EH (cell line): ENCODE results near the gene EGFL8.

ENCODE experiments used
- DNase-seq: peaks from one replicate; pipeline ENCODE4 v3.0.0-alpha.2; 2015; ENCODE audit warnings: low read depth

EGFL8 gene

DNA sequence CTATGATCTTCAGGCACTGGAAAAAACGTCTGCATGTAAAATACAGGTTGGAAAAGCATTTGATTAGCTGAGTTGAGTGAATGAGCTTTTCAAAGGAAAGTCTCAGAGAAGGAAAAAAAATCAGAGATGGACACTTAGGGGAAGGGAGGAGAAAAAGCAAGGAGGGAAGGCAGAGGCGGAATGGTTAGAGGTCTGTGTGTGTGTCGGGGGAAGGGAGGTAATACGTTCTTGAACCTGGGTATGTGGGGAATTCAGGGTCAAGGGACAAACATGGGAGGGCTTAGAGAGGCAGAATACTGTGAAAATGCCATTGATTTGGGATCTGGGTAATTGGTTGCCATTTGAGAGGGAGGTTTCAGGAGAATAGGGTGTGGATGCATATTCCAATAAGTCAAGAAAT, 17.7 kb upstream of the EGFL8 start:
- no peak for DNase-seq

DNA sequence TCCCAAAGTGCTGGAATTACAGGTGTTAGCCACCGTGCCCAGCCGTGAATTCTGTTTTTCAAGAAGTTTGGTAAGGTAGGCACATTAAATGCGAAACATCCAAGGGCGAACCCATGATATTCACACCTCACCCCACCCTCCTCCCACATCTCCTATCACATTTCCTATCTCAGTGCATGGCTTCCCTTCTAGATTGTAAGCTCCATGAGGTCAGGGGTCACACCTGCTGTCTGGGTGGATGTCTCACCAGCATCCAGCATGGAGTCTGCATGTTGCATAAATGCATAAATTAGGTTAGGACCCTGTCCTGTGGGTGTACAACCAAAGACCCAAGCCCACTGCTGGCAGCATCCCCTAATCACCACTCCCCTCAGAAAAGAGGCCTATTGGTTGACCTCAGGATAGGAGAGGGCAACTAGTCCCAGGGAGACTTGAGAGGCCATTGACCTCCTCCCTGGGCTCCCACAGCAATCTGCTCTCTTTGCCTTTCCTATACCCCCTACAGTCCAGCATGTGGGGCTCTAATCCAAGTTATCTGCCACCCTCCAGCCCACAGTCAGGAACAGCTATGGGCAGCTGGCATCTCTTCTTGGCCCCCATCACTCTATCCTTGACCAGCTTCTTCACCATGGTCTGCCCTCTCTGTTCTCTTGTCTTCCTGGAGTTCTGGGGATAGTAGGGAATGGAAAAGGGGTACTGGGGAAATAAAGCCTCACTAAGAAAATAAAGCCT, 16.8 kb upstream of the EGFL8 start:
- DNase-seq = no peak

DNA sequence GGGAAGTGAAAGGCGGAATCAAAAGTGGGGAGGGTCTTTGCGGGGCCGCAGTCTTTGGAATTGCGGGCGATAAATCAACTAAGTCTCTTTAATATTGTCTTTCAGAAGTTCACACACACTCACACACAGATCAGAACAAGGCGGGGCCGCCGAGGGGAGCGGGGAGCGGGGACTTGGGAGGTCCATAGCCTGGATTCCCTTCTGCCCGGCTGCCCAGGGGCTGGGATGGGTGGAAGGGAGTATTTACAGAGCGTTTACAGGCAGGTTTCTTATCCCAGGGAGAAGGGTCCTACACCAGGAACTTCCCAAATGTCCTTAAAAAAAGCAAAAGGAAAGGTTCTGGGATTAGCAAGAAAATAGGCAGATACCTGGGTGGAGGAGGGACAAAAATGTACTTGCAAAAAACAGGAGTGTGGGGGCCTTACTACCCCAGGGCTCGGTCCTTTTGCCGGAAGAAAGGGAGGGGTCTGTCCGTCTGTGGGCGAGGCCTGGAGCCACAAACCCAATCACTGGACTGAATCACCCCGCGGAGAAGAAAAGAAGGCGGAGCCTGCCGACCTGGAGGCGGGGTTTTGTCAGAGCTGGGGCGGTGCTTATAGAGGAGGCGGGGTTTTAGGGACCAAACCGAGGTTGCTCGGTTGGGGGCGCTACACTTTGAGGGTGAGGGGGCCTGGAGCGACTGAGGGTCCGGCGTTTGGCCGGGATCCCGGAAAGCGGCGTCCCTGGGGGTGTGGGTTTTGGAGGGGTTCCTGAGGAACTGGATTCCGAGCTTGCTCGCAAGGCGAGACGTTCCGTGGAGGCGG, 15.9 kb upstream of the EGFL8 start:
- DNase-seq = no peak

DNA sequence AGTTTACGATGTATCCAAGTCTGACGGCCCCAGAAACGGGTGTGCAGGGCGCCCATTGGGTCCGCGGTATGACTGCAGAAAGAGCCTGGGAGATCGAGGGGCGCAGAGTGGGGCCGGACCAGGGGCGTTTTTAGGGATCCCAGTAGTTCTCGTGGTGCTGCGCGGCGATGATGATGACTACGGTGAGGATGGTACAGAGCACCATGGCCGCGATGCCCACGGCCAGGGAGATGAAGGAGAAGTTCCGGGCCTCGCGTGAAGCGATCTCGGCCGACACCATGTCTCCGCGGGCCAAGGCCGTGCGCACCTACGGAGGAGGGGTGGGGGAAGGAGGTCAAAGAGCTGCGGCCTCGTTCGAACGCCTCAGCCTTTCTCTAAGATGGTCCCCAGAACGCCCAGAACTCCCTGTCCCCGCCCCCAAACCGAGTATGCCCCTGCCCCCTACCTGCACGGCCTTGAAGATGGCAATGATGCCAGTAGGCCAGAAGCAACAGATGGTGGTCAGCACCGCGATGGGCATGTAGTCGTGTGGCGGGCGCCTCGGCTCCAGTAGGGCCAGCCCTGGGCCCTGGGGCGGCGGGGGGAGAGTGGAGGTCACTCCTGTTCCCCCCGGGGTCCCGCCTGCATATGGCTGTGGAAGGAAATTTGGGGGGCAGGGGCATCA, 15.2 kb upstream of the EGFL8 start:
- DNase-seq = no peak

DNA sequence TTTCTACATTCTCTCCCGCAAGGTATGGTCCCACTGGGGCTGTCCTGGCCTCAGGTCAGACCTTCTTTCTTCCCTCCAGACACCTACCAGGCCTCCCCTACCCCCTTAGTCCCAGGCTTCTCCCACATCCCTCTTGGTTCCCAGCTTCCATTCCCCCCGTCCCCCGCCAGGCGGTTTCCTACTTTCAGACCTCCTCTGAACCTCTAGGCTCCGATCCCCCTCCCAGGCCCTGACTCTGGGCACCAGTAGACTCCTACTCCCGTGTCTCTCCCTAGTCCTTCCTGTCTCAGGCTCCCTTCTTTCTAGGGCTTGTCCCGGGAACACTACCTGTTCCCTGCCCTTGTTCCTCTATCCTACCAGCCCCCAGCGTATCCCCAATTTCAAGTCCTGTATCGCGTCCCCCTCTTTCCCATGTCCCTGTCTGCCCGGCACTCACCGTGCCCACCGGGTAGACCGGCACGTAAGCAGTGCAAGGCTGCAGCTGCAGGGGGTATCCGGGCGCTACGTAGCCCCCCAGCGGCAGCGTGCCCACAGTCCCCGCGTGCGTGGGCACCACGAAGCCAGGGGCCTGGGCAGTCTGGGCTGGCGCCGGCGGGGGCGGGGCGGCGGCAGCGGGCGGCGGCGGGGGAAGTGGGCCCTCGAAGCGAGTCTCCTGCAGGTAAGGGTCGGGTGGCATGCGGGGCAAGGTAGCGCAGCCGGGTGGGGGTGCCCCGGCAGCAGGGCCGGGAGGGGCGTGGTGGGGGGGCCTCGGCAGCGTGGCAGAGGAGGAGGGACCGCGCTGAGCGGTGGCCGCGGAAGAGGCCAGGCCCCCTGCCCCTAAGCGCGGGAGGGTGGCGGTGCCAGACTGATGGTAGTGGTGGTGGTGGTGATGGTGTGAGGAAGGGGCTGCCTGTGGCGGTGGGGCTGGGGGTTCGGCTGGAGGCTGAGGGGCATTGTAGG, 14.2 kb upstream of the EGFL8 start:
- DNase-seq = no peak

DNA sequence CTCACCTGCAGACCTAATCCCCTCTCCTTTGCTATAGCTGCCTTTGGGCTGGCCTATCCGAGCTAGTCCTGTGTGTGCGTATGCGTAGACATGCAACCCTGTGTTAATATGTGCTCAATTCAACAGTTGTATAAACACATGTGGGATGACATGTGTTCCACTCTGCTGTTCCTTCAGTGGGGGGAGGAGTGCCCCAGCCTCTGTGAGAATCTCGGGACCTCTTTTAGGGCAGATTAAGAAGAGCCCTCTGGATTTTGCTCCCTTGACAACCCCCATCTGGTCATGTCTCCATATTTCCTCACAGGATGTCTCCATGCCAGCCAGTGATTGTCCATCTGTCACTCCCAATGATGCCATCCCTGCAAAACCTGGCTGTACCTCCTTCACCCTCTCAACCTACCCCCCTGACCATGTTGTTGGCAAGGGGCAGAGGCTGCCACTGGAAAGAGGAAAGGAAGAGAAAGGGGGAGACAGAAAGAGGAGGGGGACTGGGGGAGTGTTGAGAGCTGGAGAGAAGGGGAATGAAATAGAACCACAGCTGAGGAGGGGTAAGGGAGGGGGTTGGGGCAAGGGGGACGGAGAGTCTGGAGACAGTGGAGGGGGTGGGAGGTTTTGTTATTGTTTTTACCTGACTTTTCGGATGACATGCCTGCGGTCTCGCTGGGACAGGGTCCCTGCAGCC, 13.1 kb upstream of the EGFL8 start:
- no peak for DNase-seq

DNA sequence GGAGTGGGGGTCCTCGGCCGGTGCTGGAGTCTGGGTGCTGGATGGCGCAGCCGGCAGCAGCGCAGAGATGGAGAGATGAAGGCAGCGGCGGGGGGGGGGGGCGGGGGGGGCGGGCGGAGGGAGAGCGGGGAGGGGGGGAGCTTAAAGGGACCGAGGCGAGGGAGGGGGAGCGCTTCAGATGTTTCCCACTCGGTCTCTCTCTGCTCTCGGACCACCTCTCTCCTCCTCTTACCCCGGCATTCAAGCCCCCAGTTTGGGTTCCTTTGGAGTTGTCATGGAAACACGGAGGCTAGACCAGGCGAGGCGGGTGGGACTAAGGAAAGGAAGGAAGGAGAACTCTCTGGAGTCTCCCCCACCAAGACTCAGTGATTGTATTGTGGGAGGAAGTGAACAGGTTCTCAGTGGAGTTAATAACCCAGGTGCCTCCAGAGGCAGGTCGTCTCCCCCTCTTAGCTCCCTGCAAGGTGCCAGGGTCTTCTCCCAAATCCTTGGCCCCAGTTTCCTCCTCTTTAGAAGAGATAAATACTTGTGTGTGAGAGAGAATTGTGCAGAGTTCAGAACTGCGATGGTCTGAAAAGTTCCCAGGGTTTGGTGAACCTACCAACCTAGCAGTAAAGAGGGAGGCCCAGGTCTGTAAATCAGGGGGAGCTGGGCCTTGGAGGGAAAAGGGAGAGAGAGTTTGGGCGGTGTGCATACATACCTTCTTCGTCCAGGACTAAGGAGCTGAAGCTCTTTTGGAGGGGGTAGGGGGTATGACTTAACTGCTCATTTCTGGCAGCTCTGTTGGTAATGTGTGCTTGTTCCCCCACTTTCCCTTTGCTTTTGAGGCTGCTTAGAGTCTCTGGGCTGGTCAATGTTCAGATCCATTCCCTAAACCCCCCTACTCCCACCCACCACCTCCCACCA, 12.3 kb upstream of the EGFL8 start, which contains the start of gene PRRT1:
Gene PRRT1, minus strand, starts transcription at position 77 of the 906 bp plus-strand sequence. CDS start 112 bp downstream, outside the sequence.
- peak; percentile 34 for DNase-seq

GRCh38 chr6:32152769-32153563, 11.4 kb upstream of the EGFL8 start:
- DNase-seq = peak; percentile 75

GRCh38 chr6:32153564-32154513, 10.6 kb upstream of the EGFL8 start, which contains the start of gene PPT2:
Gene PPT2 (plus strand): TSS chr6:32154141. CDS start chr6:32154595, 454 bp downstream.
- DNase-seq = peak; percentile 93

DNA sequence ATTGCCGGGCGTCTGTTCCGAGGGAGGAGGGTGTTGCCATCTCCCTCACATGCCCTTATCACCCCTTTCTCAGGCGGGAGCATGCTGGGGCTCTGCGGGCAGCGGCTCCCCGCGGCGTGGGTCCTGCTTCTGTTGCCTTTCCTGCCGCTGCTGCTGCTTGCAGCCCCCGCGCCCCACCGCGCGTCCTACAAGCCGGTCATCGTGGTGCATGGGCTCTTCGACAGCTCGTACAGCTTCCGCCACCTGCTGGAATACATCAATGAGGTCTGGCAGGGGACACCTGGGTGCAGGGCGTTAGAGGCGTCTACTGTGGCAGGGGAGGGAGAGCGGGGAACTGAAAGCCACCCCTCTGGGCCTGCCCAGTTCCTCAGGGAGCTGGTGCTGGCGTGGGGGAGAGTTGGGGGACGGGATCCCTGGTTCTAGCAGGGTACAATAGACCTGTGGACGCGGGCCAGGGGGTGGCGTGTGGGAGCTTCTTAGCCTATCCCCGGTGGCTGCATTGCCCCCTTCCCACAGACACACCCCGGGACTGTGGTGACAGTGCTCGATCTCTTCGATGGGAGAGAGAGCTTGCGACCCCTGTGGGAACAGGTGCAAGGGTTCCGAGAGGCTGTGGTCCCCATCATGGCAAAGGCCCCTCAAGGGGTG, 9.8 kb upstream of the EGFL8 start:
- peak; percentile 72 for DNase-seq

- DNase-seq = no peak
Measured at GRCh38 chr6:32156891-32157290, 7.5 kb upstream of the EGFL8 start.

GRCh38 chr6:32158052-32158451, 6.3 kb upstream of the EGFL8 start:
- DNase-seq = no peak

- no peak for DNase-seq
Measured at GRCh38 chr6:32163559-32164258, 686 bp upstream of the EGFL8 start.

DNA sequence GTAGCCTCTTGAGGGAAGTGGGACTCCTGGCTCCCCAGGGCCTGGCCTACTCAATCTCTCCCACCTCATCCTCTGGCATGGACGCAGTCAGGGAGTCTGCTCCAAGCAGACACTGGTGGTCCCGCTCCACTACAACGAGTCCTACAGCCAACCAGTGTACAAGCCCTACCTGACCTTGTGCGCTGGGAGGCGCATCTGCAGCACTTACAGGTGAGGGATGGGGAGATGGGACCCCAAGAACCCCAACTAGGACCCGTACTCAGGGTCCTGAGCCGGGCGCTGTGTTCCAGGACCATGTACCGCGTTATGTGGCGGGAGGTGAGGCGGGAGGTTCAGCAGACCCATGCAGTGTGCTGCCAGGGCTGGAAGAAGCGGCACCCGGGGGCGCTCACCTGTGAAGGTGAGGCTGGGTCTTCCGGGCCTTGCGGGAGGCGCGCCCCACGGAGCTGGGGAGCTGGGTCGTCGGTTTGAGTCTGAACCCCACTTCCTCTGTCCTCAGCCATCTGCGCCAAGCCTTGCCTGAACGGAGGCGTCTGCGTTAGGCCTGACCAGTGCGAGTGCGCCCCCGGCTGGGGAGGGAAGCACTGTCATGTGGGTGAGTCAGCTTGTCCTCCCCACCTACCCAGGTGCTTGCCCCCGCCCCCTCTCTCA, 2.1 kb downstream of the EGFL8 start:
- DNase-seq = no peak

DNA sequence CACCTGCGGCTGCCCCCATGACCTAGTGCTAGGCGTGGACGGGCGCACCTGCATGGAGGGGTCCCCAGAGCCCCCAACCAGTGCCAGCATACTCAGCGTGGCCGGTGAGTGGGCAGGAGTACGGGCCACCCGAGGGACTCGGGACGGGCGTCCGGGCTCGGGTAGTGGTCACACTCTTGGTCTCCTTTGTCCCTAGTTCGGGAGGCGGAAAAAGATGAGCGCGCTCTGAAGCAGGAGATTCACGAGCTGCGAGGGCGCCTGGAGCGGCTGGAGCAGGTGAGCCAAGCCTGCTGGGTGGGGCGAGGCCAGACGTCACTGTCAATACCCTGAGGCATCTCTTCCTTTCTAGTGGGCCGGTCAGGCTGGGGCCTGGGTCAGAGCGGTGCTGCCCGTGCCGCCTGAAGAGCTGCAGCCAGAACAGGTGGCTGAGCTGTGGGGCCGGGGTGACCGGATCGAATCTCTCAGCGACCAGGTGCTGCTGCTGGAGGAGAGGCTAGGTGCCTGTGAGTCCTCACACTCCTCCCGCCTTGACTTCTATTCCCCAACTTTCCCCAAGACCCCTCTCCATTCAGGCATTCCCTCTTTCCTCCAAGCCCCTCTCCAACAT, 2.9 kb downstream of the EGFL8 start:
- no peak for DNase-seq

GRCh38 chr6:32167761-32168262, 3.4 kb downstream of the EGFL8 start:
- DNase-seq = no peak
